ENCODE results near the gene CLTC. TPM values are rescaled to one million over a fixed set of nuclear protein-coding genes. Genes with fewer than 3 reads are reported as not detected.

CLTC gene
- total and polyA plus RNA-seq, 12 donors, result 42.5 to 196 (median 167) TPM

DNA sequence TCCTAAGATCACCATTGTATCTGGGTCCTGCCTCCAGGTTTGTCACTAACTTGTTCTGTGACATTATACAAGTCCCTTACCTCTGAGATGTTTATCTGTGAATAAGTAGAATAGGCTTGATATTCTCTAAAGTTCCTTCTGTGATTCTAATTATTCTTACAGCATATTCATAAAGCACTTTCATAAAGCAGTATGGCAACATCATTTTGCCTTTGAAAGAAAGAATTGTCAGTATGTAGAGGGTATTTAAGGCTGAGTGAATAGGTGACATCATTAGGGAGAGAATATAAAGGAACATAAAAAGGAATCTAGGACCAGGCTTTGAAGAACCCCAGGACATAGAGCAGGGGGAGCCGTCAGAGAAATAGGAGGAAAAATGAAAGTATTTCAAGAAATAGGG lies 103.3 kb downstream of the CLTC start:
- intact Hi-C loops (cut with DNase I), result no loop called here
- no peaks in the 10 kb centered on the region for H3K36me3 ChIP-seq
- 88 to 89% methylated on average over 1 of the region's 1 CpG for WGBS, 2 donors

DNA sequence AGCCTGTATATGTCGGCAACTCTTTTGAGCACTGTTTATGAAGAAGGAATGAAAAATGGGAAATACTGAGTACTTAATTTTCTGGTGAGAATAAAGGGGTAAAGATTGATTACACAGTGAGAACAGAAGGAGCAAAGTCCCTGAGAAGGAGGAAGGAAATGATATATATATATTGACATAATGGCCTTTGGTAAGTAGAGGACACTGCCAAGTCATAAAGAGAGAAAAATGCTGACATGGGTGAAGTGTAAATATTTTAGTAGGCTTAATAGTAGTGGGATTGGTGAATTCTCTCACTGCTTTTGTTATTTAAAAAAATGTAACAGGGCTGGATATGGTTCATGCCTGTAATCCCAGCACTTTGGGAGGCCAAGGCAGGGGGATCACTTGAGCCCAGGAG lies 103.9 kb downstream of the CLTC start:
- Histone ChIP-seq H3K4me3 (no peak overlapping the region), H3K27me3 (no peaks in the 10 kb centered on the region), H3K27ac (peak overlapping the region in 1 of 10 donors; percentile 67), H3K9me3 (no peaks in the 10 kb centered on the region), H3K36me3 (no peaks in the 10 kb centered on the region), H3K4me1 (peaks cover 0 to 66% (median 0%) of the 10 kb centered on the region in 9 donors)
- intact Hi-C loops (cut with DNase I), result no loop called here
- ATAC-seq, result peak in 1 of 8 donors; percentile 25
- TF ChIP-seq, protein P1, sequence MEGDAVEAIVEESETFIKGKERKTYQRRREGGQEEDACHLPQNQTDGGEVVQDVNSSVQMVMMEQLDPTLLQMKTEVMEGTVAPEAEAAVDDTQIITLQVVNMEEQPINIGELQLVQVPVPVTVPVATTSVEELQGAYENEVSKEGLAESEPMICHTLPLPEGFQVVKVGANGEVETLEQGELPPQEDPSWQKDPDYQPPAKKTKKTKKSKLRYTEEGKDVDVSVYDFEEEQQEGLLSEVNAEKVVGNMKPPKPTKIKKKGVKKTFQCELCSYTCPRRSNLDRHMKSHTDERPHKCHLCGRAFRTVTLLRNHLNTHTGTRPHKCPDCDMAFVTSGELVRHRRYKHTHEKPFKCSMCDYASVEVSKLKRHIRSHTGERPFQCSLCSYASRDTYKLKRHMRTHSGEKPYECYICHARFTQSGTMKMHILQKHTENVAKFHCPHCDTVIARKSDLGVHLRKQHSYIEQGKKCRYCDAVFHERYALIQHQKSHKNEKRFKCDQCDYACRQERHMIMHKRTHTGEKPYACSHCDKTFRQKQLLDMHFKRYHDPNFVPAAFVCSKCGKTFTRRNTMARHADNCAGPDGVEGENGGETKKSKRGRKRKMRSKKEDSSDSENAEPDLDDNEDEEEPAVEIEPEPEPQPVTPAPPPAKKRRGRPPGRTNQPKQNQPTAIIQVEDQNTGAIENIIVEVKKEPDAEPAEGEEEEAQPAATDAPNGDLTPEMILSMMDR (IDR thresholded peaks at IDR 0.05), result no peak
- DNase-seq, result no peak
- WGBS, 2 donors, result 88 to 94% methylated on average over 1 of the region's 1 CpG

More for the DNA sequence above, 103.3 kb downstream of the CLTC start:
- DNase-seq (no peak), ATAC-seq (no peak)
- H3K9me3 ChIP-seq, result no peaks in the 10 kb centered on the region
- no peaks in the 10 kb centered on the region for H3K27me3 ChIP-seq
- H3K27ac ChIP-seq, result peak overlapping the region in 1 of 10 donors; percentile 67
- TF ChIP-seq, protein P1 (IDR thresholded peaks at IDR 0.05), result no peak
- H3K4me3 ChIP-seq, result no peak overlapping the region
- H3K4me1 ChIP-seq, result peaks cover 0 to 62% (median 0%) of the 10 kb centered on the region in 9 donors

DNA sequence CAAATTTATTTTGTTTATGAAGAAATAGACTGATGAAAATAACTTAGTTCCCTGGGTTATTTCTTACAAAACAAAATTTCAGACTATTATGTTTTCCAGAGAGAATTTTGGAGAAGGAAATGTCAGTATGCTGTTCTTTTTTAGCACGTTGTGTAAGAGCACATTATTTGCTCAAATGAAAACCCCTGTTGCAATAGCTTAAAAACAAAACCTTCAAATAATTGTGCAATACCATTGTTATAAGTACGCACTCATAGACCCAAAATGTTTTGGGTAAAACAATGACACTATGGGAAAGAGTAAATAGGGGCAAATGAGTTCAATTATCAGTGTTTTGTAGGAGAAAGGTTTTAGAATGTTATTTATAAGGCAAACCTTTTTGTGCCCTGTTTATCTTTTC lies 106.0 kb downstream of the CLTC start:
- Histone ChIP-seq H3K4me1 (peaks cover 0 to 82% (median 0%) of the 10 kb centered on the region in 9 donors), H3K27ac (peak overlapping the region in 4 of 10 donors; percentile 0 to 67 (median 20)), H3K9me3 (no peaks in the 10 kb centered on the region), H3K36me3 (peaks cover 0 to 8% (median 0%) of the 10 kb centered on the region in 9 donors), H3K27me3 (no peaks in the 10 kb centered on the region), H3K4me3 (no peak overlapping the region)
- WGBS, 2 donors, result 54 to 59% methylated on average over 2 of the region's 2 CpGs
- intact Hi-C loops (cut with DNase I), result no loop called here
- TF ChIP-seq, protein P1 (IDR thresholded peaks at IDR 0.05), result no peak
- peak in 3 of 8 donors; percentile 52 to 61 (median 55) for ATAC-seq
- no peak for DNase-seq

- peak overlapping the region in 1 of 10 donors; percentile 16 for H3K27ac ChIP-seq
- H3K36me3 ChIP-seq, result peaks cover 0 to 19% (median 0%) of the 10 kb centered on the region in 9 donors
- WGBS, 2 donors, result 98 to 99% methylated on average over 1 of the region's 1 CpG
- H3K4me1 ChIP-seq, result peaks cover 0 to 74% (median 0%) of the 10 kb centered on the region in 9 donors
- no peaks in the 10 kb centered on the region for H3K27me3 ChIP-seq
- DNase-seq (no peak), ATAC-seq (no peak)
- intact Hi-C loops (cut with DNase I), result no loop called here
- no peak overlapping the region for H3K4me3 ChIP-seq
- no peaks in the 10 kb centered on the region for H3K9me3 ChIP-seq
- TF ChIP-seq, protein P1 (IDR thresholded peaks at IDR 0.05), result no peak
Measured at GRCh38 chr17:59727817-59728533, 108.3 kb downstream of the CLTC start.
